HTR-8/SVneo (cell line): ENCODE measurements around the gene USP38.
"Not testable (repeated sequence)": the region's sequence is repeated elsewhere in the genome, so short reads cannot be mapped to it uniquely, and the experiment has no call there.

ENCODE experiments used
- DNase-seq: peaks from one replicate; pipeline ENCODE4 v3.0.0; 2011; ENCODE audit warnings: low spot score, mixed read lengths; ENCODE audit not compliant: insufficient read length
- FAIRE-seq: peaks from 2 replicates; lab custom pipeline; 2011; peaks lifted over from hg19 to GRCh38; lab: Jason Lieb, UNC

The USP38 gene

DNA sequence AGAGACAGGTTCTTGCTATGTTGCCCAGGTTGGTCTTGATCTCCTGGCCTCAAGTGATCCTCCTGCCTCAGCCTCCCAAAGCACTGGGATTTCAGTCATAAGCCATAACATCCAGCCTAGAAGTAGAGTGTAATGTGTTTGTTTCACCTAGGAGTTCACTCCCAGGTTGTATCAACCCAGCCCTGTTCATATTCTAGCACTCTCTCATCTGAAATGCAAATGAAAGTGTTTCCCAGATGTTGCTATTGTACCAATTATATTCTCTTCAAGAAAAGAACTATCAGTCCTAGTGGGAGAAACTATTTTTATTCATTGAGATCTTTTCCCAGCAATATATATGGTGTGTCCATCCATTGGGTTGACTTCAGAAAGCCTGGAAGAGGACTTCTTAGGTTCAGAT is 72.6 kb downstream of the USP38 start:
- DNase-seq (no peak), FAIRE-seq (no peak)

DNA sequence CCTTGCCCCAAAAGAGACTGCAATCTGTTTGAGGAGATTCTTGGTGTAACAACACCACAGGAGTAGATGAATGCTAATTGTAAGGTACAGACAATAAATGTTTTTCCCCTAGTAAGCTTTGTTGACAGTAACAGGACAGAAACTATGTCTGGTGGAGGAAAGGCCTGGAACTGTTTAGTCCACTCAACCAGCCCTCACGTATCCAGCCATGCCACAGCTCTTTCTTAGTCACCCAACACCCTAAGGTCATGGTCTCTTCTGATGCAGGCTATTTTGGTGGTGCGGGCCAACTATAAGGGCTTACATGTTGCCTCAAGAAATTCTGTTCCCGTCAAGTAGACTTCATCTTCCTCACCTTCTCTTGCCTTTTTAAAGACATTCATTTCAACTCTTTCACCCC is 76.0 kb downstream of the USP38 start:
- FAIRE-seq (no peak), DNase-seq (no peak)

DNA sequence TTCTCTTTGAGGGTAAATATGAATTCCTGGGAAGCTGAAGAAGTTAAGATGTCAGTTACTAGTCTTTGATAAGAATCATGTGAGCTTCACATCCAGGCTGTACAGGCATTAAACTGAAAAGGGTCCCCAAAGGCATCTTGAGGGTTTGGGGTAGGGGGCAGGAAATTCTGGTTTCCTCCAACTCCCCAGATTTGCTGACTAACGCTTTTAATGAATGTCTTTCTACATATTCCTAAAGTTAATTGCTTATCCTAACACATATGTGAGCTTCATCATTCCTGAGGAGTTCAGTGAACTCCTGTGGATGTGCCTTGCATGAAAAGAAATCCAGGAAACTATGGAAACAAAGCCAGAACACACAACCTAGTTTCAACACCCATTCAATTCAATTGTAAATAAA is 78.1 kb downstream of the USP38 start:
- FAIRE-seq (no peak), DNase-seq (no peak)

DNA sequence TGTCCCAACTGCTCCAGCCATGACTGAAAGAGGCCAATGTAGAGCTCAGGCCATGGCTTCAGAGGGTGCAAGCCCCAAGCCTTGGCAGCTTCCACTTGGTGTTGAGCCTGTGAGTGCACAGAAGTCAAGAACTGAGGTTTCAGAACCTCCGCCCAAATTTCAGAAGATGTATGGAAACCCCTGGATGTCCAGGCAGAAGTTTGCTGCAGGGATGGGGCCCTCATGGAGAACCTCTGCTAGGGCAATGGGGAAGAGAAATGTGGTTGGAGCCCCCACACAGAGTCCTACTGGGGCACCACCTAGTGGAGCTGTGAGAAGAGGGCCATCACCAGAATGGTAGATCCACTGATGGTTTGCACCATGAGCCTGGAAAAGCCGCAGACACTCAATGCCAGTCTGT is 83.0 kb downstream of the USP38 start:
- not testable (repeated sequence) for DNase-seq, FAIRE-seq

DNA sequence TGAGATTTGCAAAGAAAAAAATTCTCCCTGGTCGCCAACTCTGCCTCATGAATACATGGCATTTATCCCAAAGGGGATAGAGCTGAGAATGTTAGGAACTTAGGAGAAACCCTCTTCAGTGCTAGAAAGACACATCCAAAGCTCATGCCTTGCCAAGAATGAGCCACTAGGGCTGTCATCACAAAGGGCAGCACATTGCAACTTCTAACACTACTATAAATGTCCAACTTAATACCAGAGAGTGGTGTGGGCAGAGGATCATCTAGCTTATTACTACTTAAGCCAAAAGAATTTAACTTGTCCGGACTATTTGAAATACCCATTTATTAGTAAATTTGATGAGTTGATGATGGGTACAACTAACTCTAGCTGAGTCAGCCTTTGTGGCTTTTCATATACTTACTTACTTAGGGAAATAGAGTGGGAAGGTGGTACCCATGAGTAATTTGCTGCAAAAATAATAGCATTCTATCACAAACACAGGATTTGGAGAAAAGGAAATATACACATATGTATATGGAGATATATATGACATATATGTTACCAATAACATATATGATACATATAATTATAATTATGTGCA is 85.6 kb downstream of the USP38 start:
- DNase-seq (no peak), FAIRE-seq (no peak)
